ENCODE data around the gene APBA2.

Gene APBA2

GRCh38 chr15:28981351-28981720 is 95.6 kb downstream of the APBA2 start:
- no peak for TF ChIP-seq CTCF (IDR thresholded peaks at IDR 0.05; ENCODE audit: low read depth, low read length)
- DNase-seq (ENCODE audit: extremely low read depth, low read depth) = no peak

GRCh38 chr15:28981921-28982320 is 96.1 kb downstream of the APBA2 start:
- DNase-seq (ENCODE audit: extremely low read depth, low read depth) = no peak
- TF ChIP-seq CTCF (IDR thresholded peaks at IDR 0.05; ENCODE audit: low read depth, low read length) = no peak

- DNase-seq (ENCODE audit: extremely low read depth, low read depth) = no peak
- TF ChIP-seq CTCF (IDR thresholded peaks at IDR 0.05; ENCODE audit: low read depth, low read length) = no peak
Measured at GRCh38 chr15:28982886-28983285, 97.1 kb downstream of the APBA2 start.

GRCh38 chr15:28983432-28984311 is 97.9 kb downstream of the APBA2 start:
- no peak for DNase-seq (ENCODE audit: extremely low read depth, low read depth)
- no peak for TF ChIP-seq CTCF (IDR thresholded peaks at IDR 0.05; ENCODE audit: low read depth, low read length)

- no peak for DNase-seq (ENCODE audit: extremely low read depth, low read depth)
Measured at GRCh38 chr15:28984421-28985315, 98.9 kb downstream of the APBA2 start.

GRCh38 chr15:28985316-28985645 is 99.5 kb downstream of the APBA2 start:
- TF ChIP-seq CTCF (IDR thresholded peaks at IDR 0.05; ENCODE audit: low read depth, low read length) = no peak

More at GRCh38 chr15:28984421-28985315, 98.9 kb downstream of the APBA2 start:
- TF ChIP-seq CTCF (IDR thresholded peaks at IDR 0.05; ENCODE audit: low read depth, low read length) = no peak

DNA sequence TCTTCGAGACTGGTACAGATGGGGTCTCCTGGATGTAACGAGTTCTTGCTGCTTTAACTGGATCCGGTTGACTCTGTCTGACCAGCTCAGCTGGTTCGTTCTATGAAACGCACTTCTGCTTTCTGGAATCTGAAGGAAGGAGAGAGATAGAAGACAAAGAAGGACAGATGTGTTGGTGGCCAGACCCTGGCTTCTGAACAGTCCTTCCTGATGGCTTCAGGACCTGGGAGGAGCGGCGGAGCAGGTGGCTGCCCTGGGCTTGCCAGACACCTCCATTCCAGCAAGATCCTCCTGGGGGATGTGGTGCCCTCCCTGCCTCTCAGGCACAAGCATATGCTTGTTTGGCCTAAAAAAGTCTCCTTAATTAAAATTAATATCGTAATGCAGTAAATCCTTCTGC is 99.9 kb downstream of the APBA2 start:
- DNase-seq (ENCODE audit: extremely low read depth, low read depth) = no peak

More at GRCh38 chr15:28985316-28985645, 99.5 kb downstream of the APBA2 start:
- DNase-seq (ENCODE audit: extremely low read depth, low read depth) = no peak

More for the DNA sequence above, 99.9 kb downstream of the APBA2 start:
- TF ChIP-seq CTCF (IDR thresholded peaks at IDR 0.05; ENCODE audit: low read depth, low read length) = no peak

All from AG09319 (cell line).